Stromal cell of bone marrow (primary cell): ENCODE measurements around the gene PIP.
"Not testable (repeated sequence)": the region's sequence is repeated elsewhere in the genome, so short reads cannot be mapped to it uniquely, and the experiment has no call there.

Experiments used
- DNase-seq: peaks from one replicate; pipeline ENCODE4 v3.0.0-alpha.2; 2012; ENCODE audit warnings: low read depth

Gene PIP

DNA sequence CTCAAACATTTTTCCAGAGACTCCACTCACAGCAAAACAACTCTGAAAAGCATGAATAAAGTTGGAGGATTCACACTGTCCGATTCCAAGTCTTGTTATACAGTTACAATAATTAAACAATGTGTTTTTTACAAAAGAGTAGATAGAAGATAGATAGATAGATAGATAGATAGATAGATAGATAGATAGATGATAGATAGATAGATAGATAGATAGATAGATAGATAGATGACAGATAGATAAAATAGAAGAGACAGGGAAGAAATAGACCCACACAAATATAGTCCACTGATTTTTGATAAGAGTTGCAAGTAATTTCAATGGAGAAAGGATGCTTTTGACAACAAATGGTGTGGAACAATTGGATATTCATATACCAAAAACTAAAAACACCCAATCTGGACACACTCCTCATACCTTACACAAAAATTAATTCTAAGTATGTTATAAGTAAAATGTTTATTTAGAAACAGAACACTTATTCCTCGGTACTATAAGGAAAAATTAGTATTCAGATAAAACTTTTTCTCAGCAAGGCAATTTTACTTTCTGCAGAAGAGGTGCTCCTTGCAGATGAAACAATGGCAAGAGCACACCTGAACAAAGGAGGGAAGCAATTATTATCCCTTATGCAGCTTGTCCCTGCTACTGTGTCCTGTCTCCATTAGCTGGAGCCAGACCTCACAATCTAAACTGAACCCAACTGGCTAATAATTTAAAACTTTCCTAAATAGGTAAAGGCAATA lies 45.7 kb downstream of the PIP start:
- DNase-seq, result no peak

DNA sequence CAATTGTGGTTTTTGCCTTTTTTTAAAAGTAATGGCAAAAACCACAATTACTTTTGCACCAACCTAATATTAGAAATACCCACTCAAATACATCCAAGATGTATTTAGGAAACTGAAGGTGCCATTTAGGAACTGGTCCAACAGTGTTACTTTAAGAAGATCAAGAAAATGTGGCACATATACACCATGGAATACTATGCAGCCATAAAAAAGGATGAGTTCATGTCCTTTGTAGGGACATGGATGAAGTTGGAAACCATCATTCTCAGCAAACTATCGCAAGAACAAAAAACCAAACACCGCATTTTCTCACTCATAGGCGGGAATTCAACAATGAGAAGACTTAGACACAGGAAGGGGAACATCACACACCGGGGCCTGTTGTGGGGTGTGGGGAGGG lies 48.9 kb downstream of the PIP start:
- DNase-seq, result not testable (repeated sequence)

DNA sequence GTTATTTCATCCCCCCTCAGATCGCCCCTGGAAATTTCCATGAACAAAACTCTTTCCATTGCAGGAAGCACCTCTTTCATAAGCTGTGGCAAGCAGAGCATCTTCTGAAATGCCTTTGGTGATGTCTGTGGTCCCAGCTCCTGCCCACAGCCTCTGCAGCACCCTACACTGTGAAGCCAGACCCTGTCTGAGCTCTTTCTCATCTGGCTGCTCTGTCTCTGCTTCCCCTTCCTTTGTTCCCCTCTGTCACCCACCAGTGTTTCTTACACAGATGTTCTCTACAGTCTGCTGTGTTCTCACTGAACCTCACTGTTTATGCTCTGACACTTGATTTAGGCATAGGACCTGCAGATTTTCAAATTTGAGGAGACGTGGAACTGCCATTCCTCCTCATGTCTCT lies 49.5 kb downstream of the PIP start:
- DNase-seq, result no peak

DNA sequence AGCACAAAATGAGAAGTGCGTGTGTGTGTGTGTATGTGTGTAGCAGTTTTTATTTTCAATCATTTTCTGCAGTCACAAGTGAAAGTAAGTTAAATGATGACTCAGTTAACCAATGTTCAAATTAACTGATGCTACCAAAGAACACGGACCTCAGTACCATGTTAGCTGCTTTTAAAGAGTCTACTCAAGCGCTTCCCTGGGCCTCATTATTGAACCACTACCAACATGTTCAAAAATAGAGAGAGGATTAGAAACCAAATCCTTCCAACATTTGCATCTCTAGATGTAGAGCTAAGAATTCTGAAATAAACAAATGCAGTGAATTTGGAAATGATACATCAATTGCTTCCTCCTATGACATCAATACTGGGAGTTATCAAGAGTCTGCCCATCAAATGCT lies 51.1 kb downstream of the PIP start, which contains the start of gene TAS2R39:
Gene TAS2R39, plus strand, starts transcription at position 396 of the 400 bp plus-strand sequence. Its CDS starts 0 bp downstream, at position 396.
- no peak for DNase-seq

DNA sequence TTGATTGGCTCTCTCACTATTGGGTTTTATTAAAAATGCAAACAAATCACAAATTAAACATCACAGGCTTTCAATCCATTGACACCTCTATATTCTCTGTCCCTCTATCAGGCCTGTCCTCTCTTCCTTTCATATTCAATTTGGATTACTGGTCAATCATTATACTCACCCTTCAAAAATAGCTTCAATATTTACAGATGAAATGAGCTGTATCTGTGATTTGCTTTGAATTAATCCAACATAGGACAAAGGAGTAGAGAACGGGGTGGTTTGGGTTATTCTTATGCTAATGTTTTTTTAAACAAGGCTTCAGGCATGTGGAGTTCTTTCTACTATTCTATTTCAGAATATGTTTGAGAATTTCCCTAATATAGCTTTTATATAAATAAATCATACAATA lies 53.7 kb downstream of the PIP start:
- DNase-seq, result no peak

DNA sequence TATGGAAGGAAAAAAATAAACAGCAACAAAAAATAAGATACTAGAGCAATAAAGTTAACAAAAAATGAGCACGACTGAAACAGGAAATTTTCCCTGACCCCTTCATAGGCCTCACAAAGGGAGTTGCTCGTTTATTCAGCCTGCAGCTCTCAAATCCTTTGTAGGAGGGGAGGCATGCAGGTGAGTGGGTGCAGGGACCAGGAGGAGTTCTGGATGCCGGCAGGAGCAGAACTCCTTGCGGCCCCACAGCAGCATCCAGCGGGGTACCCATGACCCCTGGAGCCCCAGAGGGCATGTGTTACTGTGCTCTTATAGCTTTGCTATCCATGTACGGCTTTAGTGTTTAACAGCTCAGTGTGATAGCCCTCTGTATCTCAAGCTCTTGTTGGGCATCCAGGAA lies 57.1 kb downstream of the PIP start:
- no peak for DNase-seq
